Liver (tissue), 3 donors: Measurements from ENCODE around the gene TAF1B.

ENCODE experiments used
- EGR1 ChIP-seq, 2 donors: IDR thresholded peaks; 2 replicates each; pipeline ENCODE4 v1.6.1; 2016 to 2018; ENCODE audit warnings: antibody characterized with exemption in 2 of 2, low read depth in 2 of 2
- GABPA ChIP-seq, 2 donors: IDR thresholded peaks in 1 of 2; conservative IDR thresholded peaks in 1 of 2; 2 replicates each; pipeline ENCODE4 v1.6.1; 2016; ENCODE audit warnings: antibody characterized with exemption in 2 of 2, mild to moderate bottlenecking in 1 of 2, moderate library complexity in 1 of 2
- JUND ChIP-seq, 2 donors: IDR thresholded peaks; 2 replicates each; pipeline ENCODE4 v1.6.1; 2016; ENCODE audit warnings: antibody characterized with exemption in 2 of 2
- NR2F2 ChIP-seq: IDR thresholded peaks from 2 replicates; pipeline ENCODE4 v1.6.1; 2016; ENCODE audit warnings: antibody characterized with exemption
- RAD21 ChIP-seq, 2 donors: IDR thresholded peaks; 2 replicates each; pipeline ENCODE4 v1.6.1; 2016; ENCODE audit warnings: antibody characterized with exemption in 2 of 2, mild to moderate bottlenecking in 2 of 2
- SP1 ChIP-seq: IDR thresholded peaks from 2 replicates; pipeline ENCODE4 v1.6.1; 2018; ENCODE audit warnings: antibody characterized with exemption, mild to moderate bottlenecking
- TF ChIP-seq, protein P1 (sequence below): fragments of 150-350 bp; IDR thresholded peaks from 2 replicates; pipeline ENCODE4 v1.5.1; 2017; ENCODE audit warnings: improper control_type of control experiment, low read depth, low read length; ENCODE audit not compliant: missing input control
- TF ChIP-seq, protein P2 (sequence below): IDR thresholded peaks from 2 replicates; pipeline ENCODE4 v1.6.1; 2016; ENCODE audit warnings: antibody characterized with exemption
- TF ChIP-seq, protein P3 (sequence below): IDR thresholded peaks from 2 replicates; pipeline ENCODE4 v1.6.1; 2016; ENCODE audit warnings: antibody characterized with exemption, mild to moderate bottlenecking
- TF ChIP-seq, protein P4 (sequence below): IDR thresholded peaks from 2 replicates; pipeline ENCODE4 v1.6.1; 2016; ENCODE audit warnings: antibody characterized with exemption
- donor health status: healthy.
- donor health status: healthy.

DNA sequence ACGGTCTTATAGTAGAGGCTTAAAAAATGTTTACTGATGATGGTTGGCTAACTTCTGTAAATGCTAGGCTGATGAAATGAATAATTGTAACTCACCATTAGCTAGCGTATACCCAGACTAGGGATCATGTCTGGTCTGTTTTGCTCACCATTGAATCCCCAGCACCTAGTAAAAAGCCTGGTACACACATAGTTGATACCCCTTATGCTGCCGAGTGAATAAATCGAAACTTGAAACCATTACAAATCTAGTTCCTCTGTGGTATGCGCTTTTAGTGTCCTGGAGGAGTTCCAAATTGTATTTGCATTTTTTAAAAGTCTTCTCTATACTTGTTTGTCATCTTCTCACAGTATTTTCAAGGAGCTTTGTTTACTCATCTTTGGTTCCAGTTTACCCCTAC, 1.3 kb downstream of the TAF1B start:
- TF ChIP-seq, protein P1, sequence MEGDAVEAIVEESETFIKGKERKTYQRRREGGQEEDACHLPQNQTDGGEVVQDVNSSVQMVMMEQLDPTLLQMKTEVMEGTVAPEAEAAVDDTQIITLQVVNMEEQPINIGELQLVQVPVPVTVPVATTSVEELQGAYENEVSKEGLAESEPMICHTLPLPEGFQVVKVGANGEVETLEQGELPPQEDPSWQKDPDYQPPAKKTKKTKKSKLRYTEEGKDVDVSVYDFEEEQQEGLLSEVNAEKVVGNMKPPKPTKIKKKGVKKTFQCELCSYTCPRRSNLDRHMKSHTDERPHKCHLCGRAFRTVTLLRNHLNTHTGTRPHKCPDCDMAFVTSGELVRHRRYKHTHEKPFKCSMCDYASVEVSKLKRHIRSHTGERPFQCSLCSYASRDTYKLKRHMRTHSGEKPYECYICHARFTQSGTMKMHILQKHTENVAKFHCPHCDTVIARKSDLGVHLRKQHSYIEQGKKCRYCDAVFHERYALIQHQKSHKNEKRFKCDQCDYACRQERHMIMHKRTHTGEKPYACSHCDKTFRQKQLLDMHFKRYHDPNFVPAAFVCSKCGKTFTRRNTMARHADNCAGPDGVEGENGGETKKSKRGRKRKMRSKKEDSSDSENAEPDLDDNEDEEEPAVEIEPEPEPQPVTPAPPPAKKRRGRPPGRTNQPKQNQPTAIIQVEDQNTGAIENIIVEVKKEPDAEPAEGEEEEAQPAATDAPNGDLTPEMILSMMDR, result no peak
- TF ChIP-seq, protein P2, sequence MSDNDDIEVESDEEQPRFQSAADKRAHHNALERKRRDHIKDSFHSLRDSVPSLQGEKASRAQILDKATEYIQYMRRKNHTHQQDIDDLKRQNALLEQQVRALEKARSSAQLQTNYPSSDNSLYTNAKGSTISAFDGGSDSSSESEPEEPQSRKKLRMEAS, result no peak
- TF ChIP-seq RAD21 (IDR thresholded peaks at IDR 0.05), result no peak
- TF ChIP-seq GABPA (IDR thresholded peaks at IDR 0.05 in 1 of 2, conservative IDR thresholded peaks at IDR 0.05 in 1 of 2), result no peak
- no peak for TF ChIP-seq JUND (IDR thresholded peaks at IDR 0.05)
- TF ChIP-seq, protein P3, sequence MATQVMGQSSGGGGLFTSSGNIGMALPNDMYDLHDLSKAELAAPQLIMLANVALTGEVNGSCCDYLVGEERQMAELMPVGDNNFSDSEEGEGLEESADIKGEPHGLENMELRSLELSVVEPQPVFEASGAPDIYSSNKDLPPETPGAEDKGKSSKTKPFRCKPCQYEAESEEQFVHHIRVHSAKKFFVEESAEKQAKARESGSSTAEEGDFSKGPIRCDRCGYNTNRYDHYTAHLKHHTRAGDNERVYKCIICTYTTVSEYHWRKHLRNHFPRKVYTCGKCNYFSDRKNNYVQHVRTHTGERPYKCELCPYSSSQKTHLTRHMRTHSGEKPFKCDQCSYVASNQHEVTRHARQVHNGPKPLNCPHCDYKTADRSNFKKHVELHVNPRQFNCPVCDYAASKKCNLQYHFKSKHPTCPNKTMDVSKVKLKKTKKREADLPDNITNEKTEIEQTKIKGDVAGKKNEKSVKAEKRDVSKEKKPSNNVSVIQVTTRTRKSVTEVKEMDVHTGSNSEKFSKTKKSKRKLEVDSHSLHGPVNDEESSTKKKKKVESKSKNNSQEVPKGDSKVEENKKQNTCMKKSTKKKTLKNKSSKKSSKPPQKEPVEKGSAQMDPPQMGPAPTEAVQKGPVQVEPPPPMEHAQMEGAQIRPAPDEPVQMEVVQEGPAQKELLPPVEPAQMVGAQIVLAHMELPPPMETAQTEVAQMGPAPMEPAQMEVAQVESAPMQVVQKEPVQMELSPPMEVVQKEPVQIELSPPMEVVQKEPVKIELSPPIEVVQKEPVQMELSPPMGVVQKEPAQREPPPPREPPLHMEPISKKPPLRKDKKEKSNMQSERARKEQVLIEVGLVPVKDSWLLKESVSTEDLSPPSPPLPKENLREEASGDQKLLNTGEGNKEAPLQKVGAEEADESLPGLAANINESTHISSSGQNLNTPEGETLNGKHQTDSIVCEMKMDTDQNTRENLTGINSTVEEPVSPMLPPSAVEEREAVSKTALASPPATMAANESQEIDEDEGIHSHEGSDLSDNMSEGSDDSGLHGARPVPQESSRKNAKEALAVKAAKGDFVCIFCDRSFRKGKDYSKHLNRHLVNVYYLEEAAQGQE, result no peak
- no peak for TF ChIP-seq NR2F2
- TF ChIP-seq SP1, result no peak
- TF ChIP-seq, protein P4, sequence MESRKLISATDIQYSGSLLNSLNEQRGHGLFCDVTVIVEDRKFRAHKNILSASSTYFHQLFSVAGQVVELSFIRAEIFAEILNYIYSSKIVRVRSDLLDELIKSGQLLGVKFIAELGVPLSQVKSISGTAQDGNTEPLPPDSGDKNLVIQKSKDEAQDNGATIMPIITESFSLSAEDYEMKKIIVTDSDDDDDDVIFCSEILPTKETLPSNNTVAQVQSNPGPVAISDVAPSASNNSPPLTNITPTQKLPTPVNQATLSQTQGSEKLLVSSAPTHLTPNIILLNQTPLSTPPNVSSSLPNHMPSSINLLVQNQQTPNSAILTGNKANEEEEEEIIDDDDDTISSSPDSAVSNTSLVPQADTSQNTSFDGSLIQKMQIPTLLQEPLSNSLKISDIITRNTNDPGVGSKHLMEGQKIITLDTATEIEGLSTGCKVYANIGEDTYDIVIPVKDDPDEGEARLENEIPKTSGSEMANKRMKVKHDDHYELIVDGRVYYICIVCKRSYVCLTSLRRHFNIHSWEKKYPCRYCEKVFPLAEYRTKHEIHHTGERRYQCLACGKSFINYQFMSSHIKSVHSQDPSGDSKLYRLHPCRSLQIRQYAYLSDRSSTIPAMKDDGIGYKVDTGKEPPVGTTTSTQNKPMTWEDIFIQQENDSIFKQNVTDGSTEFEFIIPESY, result no peak
- TF ChIP-seq EGR1 (IDR thresholded peaks at IDR 0.05; ENCODE audit: low read depth in 2 of 2), result no peak
